Measurements from ENCODE around the gene ZNF524. TPM values are rescaled to one million over a fixed set of nuclear protein-coding genes. Genes with fewer than 3 reads are reported as not detected.

ZNF524 gene
- total RNA-seq, 3 donors from 2014 or later (not counting 1 experiment from before 2014, with no cell fraction given) = 9.2 to 12.6 (median 12.5) TPM

DNA sequence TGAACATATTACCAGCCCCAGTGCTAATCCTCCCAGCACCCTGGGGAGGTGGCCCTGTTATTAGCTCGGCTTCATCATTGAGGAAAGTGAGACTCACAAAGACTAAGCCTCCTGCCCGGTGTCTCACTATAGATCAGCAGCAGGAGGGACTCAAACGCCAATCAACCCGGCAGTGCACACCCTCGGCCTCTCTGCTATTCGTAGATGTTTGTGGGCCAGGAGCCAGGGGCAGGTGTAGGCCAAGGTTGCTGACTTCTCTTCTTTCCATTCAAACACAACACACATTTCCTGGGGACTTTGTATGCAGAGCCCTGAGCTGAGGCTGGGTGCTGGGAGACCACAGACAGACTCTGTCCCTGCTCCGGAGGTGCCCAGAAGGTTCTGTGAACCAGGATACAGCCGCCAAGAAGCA is 45.3 kb upstream of the ZNF524 start:
- no peaks in the 10 kb centered on the region for H3K4me1 Mint-ChIP-seq
- Histone ChIP-seq H3K4me3 (ENCODE audit: low read length) (no peak overlapping the region), H3K27ac (ENCODE audit: low read length) (no peak overlapping the region), H3K9me3 (ENCODE audit: control insufficient read depth, insufficient read depth, low read length) (no peaks in the 10 kb centered on the region), H3K27me3 (ENCODE audit: control insufficient read depth, insufficient read depth, low read length) (peaks cover 2% of the 10 kb centered on the region), H3K4me1 (ENCODE audit: control insufficient read depth, insufficient read depth, low read length) (no peaks in the 10 kb centered on the region), H3K36me3 (ENCODE audit: control insufficient read depth, insufficient read depth, low read length) (no peaks in the 10 kb centered on the region)
- H3K9me3 Mint-ChIP-seq = no peaks in the 10 kb centered on the region
- no peaks in the 10 kb centered on the region for H3K36me3 Mint-ChIP-seq
- WGBS (ENCODE audit: insufficient coverage) = 82% methylated on average over 8 of the region's 8 CpGs
- DNase-seq (no peak), ATAC-seq (no peak)
- H3K27ac Mint-ChIP-seq = no peak overlapping the region
- TF ChIP-seq, protein P1, sequence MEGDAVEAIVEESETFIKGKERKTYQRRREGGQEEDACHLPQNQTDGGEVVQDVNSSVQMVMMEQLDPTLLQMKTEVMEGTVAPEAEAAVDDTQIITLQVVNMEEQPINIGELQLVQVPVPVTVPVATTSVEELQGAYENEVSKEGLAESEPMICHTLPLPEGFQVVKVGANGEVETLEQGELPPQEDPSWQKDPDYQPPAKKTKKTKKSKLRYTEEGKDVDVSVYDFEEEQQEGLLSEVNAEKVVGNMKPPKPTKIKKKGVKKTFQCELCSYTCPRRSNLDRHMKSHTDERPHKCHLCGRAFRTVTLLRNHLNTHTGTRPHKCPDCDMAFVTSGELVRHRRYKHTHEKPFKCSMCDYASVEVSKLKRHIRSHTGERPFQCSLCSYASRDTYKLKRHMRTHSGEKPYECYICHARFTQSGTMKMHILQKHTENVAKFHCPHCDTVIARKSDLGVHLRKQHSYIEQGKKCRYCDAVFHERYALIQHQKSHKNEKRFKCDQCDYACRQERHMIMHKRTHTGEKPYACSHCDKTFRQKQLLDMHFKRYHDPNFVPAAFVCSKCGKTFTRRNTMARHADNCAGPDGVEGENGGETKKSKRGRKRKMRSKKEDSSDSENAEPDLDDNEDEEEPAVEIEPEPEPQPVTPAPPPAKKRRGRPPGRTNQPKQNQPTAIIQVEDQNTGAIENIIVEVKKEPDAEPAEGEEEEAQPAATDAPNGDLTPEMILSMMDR (IDR thresholded peaks at IDR 0.05) = no peak
- intact Hi-C loops (cut with micrococcal nuclease) = no loop called here
- no peak overlapping the region for H3K4me3 Mint-ChIP-seq
- peaks cover 10 to 12% of the 10 kb centered on the region in 2 donors for H3K27me3 Mint-ChIP-seq (ENCODE audit: low read depth in 2 of 2)

DNA sequence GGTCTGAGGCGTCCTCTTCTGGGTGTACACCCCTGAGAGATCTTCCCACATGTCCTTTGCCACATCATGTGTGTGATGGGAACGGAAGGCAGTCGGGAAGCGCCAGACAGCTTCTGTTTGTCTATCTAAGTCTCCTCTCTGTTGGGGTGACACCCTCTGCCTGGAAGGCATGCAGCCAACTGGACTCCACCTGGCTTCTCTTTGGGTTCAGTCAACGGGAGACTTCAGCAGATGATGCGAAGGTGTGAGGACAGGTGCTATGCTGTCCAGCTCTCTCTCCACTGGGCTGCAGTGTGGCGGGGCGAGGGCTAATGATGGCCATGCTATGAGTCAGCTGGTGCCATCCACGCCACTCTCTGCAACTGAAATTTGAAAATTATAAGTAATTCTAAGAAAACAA is 40.4 kb upstream of the ZNF524 start:
- 89% methylated on average over 9 of the region's 9 CpGs for WGBS (ENCODE audit: insufficient coverage)
- no peaks in the 10 kb centered on the region for H3K9me3 Mint-ChIP-seq
- H3K36me3 Mint-ChIP-seq = no peaks in the 10 kb centered on the region
- H3K27ac Mint-ChIP-seq = no peak overlapping the region
- Histone ChIP-seq H3K4me1 (ENCODE audit: control insufficient read depth, insufficient read depth, low read length) (no peaks in the 10 kb centered on the region), H3K4me3 (ENCODE audit: low read length) (no peak overlapping the region), H3K36me3 (ENCODE audit: control insufficient read depth, insufficient read depth, low read length) (no peaks in the 10 kb centered on the region), H3K27ac (ENCODE audit: low read length) (no peak overlapping the region), H3K27me3 (ENCODE audit: control insufficient read depth, insufficient read depth, low read length) (no peaks in the 10 kb centered on the region), H3K9me3 (ENCODE audit: control insufficient read depth, insufficient read depth, low read length) (peaks cover 8% of the 10 kb centered on the region)
- intact Hi-C loops (cut with micrococcal nuclease) = no loop called here
- no peaks in the 10 kb centered on the region for H3K4me1 Mint-ChIP-seq
- H3K4me3 Mint-ChIP-seq = no peak overlapping the region
- no peak for DNase-seq
- no peak for ATAC-seq
- TF ChIP-seq, protein P1 (IDR thresholded peaks at IDR 0.05) = no peak
- peaks cover 0 to 5% of the 10 kb centered on the region in 2 donors for H3K27me3 Mint-ChIP-seq (ENCODE audit: low read depth in 2 of 2)

DNA sequence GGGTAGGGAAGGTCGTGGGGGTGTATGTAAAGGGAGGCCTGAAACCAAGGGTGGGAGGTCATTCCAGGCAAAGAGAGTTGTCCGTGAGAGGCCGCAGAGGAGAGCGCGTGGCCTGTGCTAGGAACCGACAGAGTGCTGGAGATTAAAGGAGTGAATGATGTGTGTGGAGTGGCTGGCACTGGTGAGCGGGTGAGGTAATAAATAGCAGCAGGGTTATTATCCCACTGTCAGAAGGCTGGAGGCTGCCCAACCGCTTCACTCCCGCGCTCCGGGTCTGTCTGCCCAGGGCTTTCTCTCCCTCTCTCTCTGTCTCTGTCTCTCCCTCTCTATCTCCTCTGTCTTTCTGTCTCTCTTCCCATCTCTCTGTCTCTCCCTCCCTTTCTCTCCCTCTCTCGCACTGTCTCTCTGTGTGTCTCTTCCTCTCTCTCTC is 36.8 kb upstream of the ZNF524 start:
- Mint-ChIP-seq H3K36me3 (no peaks in the 10 kb centered on the region), H3K27ac (no peak overlapping the region), H3K4me1 (no peaks in the 10 kb centered on the region), H3K9me3 (no peaks in the 10 kb centered on the region), H3K4me3 (no peak overlapping the region), H3K27me3 (ENCODE audit: low read depth in 2 of 2) (peaks cover 0 to 15% of the 10 kb centered on the region in 2 donors)
- DNase-seq = no peak
- Histone ChIP-seq H3K4me1 (ENCODE audit: control insufficient read depth, insufficient read depth, low read length) (no peaks in the 10 kb centered on the region), H3K27me3 (ENCODE audit: control insufficient read depth, insufficient read depth, low read length) (peaks cover 2% of the 10 kb centered on the region), H3K36me3 (ENCODE audit: control insufficient read depth, insufficient read depth, low read length) (no peaks in the 10 kb centered on the region), H3K9me3 (ENCODE audit: control insufficient read depth, insufficient read depth, low read length) (peaks cover 8% of the 10 kb centered on the region), H3K27ac (ENCODE audit: low read length) (no peak overlapping the region), H3K4me3 (ENCODE audit: low read length) (no peak overlapping the region)
- TF ChIP-seq, protein P1 (IDR thresholded peaks at IDR 0.05) = no peak
- intact Hi-C loops (cut with micrococcal nuclease) = no loop called here
- 85% methylated on average over 12 of the region's 12 CpGs for WGBS (ENCODE audit: insufficient coverage)
- ATAC-seq = no peak

DNA sequence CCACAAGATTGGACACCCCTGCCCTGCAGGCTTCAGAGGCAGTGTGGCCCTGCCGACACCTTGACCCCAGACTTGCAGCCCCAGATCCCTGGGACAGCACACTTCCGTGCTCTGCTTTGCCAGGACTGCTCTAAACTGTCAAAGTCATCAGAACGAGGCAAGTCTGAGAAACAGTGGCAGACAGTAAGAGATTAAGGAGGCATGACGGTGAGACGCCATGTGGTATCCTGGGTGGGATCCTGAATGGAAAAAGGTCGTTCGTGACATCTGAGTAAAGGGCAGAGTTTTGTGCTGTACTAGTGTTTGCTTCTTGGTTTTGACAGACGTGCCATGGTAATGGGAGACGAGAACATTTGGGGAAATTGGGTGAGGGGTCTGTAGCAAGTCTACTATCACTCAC is 33.3 kb upstream of the ZNF524 start:
- TF ChIP-seq, protein P1 (IDR thresholded peaks at IDR 0.05) = no peak
- Mint-ChIP-seq H3K4me3 (no peak overlapping the region), H3K36me3 (no peaks in the 10 kb centered on the region), H3K4me1 (no peaks in the 10 kb centered on the region), H3K9me3 (no peaks in the 10 kb centered on the region), H3K27me3 (ENCODE audit: low read depth in 2 of 2) (peaks cover 0 to 12% of the 10 kb centered on the region in 2 donors), H3K27ac (no peak overlapping the region)
- Histone ChIP-seq H3K4me1 (ENCODE audit: control insufficient read depth, insufficient read depth, low read length) (no peaks in the 10 kb centered on the region), H3K4me3 (ENCODE audit: low read length) (no peak overlapping the region), H3K9me3 (ENCODE audit: control insufficient read depth, insufficient read depth, low read length) (no peaks in the 10 kb centered on the region), H3K36me3 (ENCODE audit: control insufficient read depth, insufficient read depth, low read length) (no peaks in the 10 kb centered on the region), H3K27ac (ENCODE audit: low read length) (no peak overlapping the region), H3K27me3 (ENCODE audit: control insufficient read depth, insufficient read depth, low read length) (peaks cover 2% of the 10 kb centered on the region)
- DNase-seq (no peak), ATAC-seq (no peak)
- WGBS (ENCODE audit: insufficient coverage) = 68% methylated on average over 9 of the region's 9 CpGs
- intact Hi-C loops (cut with micrococcal nuclease) = no loop called here
